WTC11 (cell line): ENCODE measurements around the gene OGFOD3. TPM values are rescaled to one million over a fixed set of nuclear protein-coding genes. Genes with fewer than 3 reads are reported as not detected.

Source experiments
- ATAC-seq: fragments of 200-7000 bp; cut with Tn5 transposase; 2 replicates; pipeline ENCODE4 v1.10.0; 2021; ENCODE audit warnings: mild to moderate bottlenecking, moderate library complexity
- CTCF ChIA-PET: fragments of 300-600 bp; sonication (Branson Sonifier 250); formaldehyde crosslinking; loops from one replicate; lab custom pipeline; 2021; ENCODE audit warnings: antibody characterized with exemption; lab: Charles Lee
- POLR2A ChIA-PET: fragments of 350-600 bp; sonication (Branson Sonifier 250); formaldehyde crosslinking; loops from one replicate; lab custom pipeline; 2021; ENCODE audit warnings: antibody characterized with exemption; lab: Charles Lee
- DNase-seq: peaks from one replicate; pipeline ENCODE4 v3.0.0; 2021; ENCODE audit warnings: low spot score
- H3K27ac Mint-ChIP-seq: 2 replicates; pipeline ENCODE4 v1.8.0; 2021; ENCODE audit warnings: mixed read lengths
- H3K27me3 Mint-ChIP-seq: 2 replicates; pipeline ENCODE4 v1.8.0; 2021; ENCODE audit warnings: low read depth, mild to moderate bottlenecking, moderate library complexity, mixed read lengths
- H3K36me3 Mint-ChIP-seq: 2 replicates; pipeline ENCODE4 v1.8.0; 2021; ENCODE audit warnings: mixed read lengths
- H3K4me1 Mint-ChIP-seq: 2 replicates; pipeline ENCODE4 v1.8.0; 2022; ENCODE audit warnings: mixed read lengths
- H3K4me3 Mint-ChIP-seq: 2 replicates; pipeline ENCODE4 v1.8.0; 2021; ENCODE audit warnings: mild to moderate bottlenecking, moderate library complexity, mixed read lengths
- H3K9me3 Mint-ChIP-seq: 2 replicates; pipeline ENCODE4 v1.8.0; 2021; ENCODE audit warnings: mixed read lengths
- ATF1 ChIP-seq: sonication (generic); formaldehyde crosslinking; IDR thresholded peaks from 2 replicates; pipeline ENCODE4 v1.8.1; 2023; ENCODE audit warnings: mild to moderate bottlenecking, moderate library complexity, missing genetic modification reagents
- CREB1 ChIP-seq: sonication (generic); formaldehyde crosslinking; IDR thresholded peaks from 2 replicates; pipeline ENCODE4 v1.8.0; 2023; ENCODE audit warnings: mild to moderate bottlenecking, missing genetic modification reagents
- GRHL2 ChIP-seq: fragments of 250-450 bp; sonication (Bioruptor Pico); IDR thresholded peaks from 2 replicates; pipeline ENCODE4 v1.8.0; 2022; ENCODE audit warnings: mild to moderate bottlenecking, moderate library complexity; ENCODE audit not compliant: insufficient replicate concordance, severe bottlenecking
- HMGA2 ChIP-seq: fragments of 250-450 bp; sonication (Bioruptor Pico); IDR thresholded peaks from 2 replicates; pipeline ENCODE4 v1.4.0; 2021; ENCODE audit warnings: mild to moderate bottlenecking, moderate library complexity
- HMGXB4 ChIP-seq: sonication (generic); formaldehyde crosslinking; IDR thresholded peaks from 2 replicates; pipeline ENCODE4 v1.8.1; 2023; ENCODE audit warnings: mild to moderate bottlenecking, moderate library complexity, missing genetic modification reagents
- IRF1 ChIP-seq: sonication (generic); formaldehyde crosslinking; IDR thresholded peaks from 2 replicates; pipeline ENCODE4 v1.8.0; 2023; ENCODE audit warnings: missing genetic modification reagents
- MLX ChIP-seq: sonication (generic); formaldehyde crosslinking; IDR thresholded peaks from 2 replicates; pipeline ENCODE4 v1.8.1; 2023; ENCODE audit warnings: mild to moderate bottlenecking, missing genetic modification reagents, moderate library complexity
- NFE2L1 ChIP-seq: sonication (generic); formaldehyde crosslinking; IDR thresholded peaks from 2 replicates; pipeline ENCODE4 v1.8.1; 2023; ENCODE audit warnings: missing genetic modification reagents
- NFYB ChIP-seq: sonication (generic); formaldehyde crosslinking; conservative IDR thresholded peaks from 2 replicates; pipeline ENCODE4 v1.8.0; 2022; ENCODE audit warnings: low read depth, missing genetic modification reagents
- SP1 ChIP-seq: sonication (generic); formaldehyde crosslinking; conservative IDR thresholded peaks from 2 replicates; pipeline ENCODE4 v1.8.1; 2022; ENCODE audit warnings: missing genetic modification reagents
- USF1 ChIP-seq: sonication (generic); formaldehyde crosslinking; IDR thresholded peaks from 2 replicates; pipeline ENCODE4 v1.8.0; 2022; ENCODE audit warnings: mild to moderate bottlenecking, missing genetic modification reagents
- ZBTB43 ChIP-seq: sonication (generic); formaldehyde crosslinking; IDR thresholded peaks from 2 replicates; pipeline ENCODE4 v1.8.1; 2023; ENCODE audit warnings: mild to moderate bottlenecking, missing genetic modification reagents
- ZNF263 ChIP-seq: sonication (generic); formaldehyde crosslinking; IDR thresholded peaks from 2 replicates; pipeline ENCODE4 v1.8.1; 2022; ENCODE audit warnings: low read depth, mild to moderate bottlenecking, moderate library complexity, missing genetic modification reagents
- ZNF317 ChIP-seq: sonication (generic); formaldehyde crosslinking; IDR thresholded peaks from 2 replicates; pipeline ENCODE4 v1.8.1; 2023; ENCODE audit warnings: low read depth, mild to moderate bottlenecking, moderate library complexity, missing genetic modification reagents, borderline replicate concordance
- ZNF423 ChIP-seq: fragments of 250-450 bp; sonication (Bioruptor Pico); IDR thresholded peaks from 2 replicates; pipeline ENCODE4 v2.1.2; 2022; ENCODE audit warnings: mild to moderate bottlenecking, moderate library complexity
- ZSCAN18 ChIP-seq: fragments of 250-450 bp; sonication (Bioruptor Pico); IDR thresholded peaks from 2 replicates; pipeline ENCODE4 v2.1.2; 2022; ENCODE audit warnings: mild to moderate bottlenecking, moderate library complexity
- total RNA-seq: library from RNA; stranded (reverse); gene quantifications from 3 replicates; pipeline ENCODE4 v1.2.3, GENCODE V29; 2021
- TF ChIP-seq, protein P1 (sequence below): fragments of 250-450 bp; sonication (Bioruptor Pico); IDR thresholded peaks from 2 replicates; pipeline ENCODE4 v1.9.0; 2021; ENCODE audit warnings: mild to moderate bottlenecking
- TF ChIP-seq, protein P2 (sequence below): sonication (generic); formaldehyde crosslinking; IDR thresholded peaks from 2 replicates; pipeline ENCODE4 v1.8.0; 2022; ENCODE audit warnings: mild to moderate bottlenecking, missing genetic modification reagents
- TF ChIP-seq, protein P3 (sequence below): sonication (generic); formaldehyde crosslinking; IDR thresholded peaks from 2 replicates; pipeline ENCODE4 v1.8.1; 2023; ENCODE audit warnings: mild to moderate bottlenecking, missing genetic modification reagents, moderate library complexity

The OGFOD3 gene
- total RNA-seq, 1 experiment from 2014 or later: 20.4 TPM

DNA sequence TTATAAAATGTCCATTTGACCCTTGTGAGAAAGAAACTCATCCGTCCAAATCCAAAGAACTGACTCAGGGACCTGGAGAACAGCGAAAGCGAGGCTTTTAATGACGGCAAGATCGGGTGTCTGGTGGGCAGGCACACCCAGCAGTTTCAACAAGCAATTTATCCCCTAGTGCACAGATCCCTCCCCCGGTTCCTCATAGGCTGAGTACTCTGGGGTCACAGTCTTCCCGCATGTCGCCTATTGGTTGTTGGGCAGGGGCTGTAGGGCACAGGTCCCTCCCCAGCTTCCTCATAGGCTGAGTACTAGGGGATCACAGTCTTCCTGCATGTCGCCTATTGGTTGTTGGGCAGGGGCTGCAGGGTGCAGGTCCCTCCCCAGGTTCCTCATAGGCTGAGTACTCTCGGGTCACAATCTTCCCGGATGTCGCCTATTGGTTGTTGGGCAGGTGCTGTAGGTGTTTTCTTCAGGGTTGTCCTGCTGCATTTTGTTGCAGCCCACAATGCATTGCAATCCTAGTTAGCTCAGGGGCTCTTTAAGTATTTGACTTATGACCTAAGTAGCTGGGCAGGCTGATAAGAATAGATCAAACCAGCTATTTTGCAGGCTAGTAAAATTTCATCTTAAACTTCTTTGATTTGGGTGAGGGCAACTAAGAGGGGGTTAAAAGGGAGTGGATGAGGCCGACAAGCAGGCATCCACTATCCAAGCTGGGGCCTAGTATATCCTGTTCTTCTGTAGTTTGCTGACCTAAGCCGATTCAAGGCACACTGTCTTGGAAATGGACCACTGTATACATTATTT lies 50.5 kb downstream of the OGFOD3 start:
- DNase-seq: peak; percentile 50
- H3K27ac Mint-ChIP-seq: peak overlapping the region; percentile 51
- CTCF ChIA-PET: no interaction called here

DNA sequence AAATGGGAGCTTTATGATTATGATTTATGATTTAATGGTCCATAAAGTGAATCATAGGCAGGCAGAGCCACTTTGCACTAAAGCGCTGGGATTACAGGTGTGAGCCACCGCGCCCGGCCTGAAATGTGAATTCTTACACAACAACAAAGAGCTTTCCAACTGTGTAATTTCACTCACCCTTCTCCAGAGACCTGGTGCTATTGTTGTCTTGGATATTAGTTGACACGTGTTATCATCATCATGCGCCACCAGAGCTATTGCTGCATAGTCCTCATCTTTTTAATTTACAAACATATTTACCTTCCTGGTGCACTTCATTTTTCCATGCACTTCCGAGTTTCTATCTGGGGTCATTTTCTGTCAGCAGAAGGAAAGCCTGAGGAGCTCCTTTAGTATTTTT lies 51.6 kb downstream of the OGFOD3 start:
- TF ChIP-seq HMGA2 (CRISPR knock-in tag) (no peak), ZNF423 (no peak), ZNF317 (no peak), IRF1 (CRISPR knock-in tag) (no peak), HMGXB4 (CRISPR knock-in tag) (no peak), ZBTB43 (no peak), GRHL2 (no peak), ZSCAN18 (CRISPR knock-in tag) (no peak), ATF1 (CRISPR knock-in tag) (no peak), NFE2L1 (CRISPR knock-in tag) (no peak), CREB1 (CRISPR knock-in tag) (no peak), MLX (CRISPR knock-in tag) (no peak), USF1 (CRISPR knock-in tag) (no peak), ZNF263 (CRISPR knock-in tag) (no peak)
- TF ChIP-seq, protein P1, sequence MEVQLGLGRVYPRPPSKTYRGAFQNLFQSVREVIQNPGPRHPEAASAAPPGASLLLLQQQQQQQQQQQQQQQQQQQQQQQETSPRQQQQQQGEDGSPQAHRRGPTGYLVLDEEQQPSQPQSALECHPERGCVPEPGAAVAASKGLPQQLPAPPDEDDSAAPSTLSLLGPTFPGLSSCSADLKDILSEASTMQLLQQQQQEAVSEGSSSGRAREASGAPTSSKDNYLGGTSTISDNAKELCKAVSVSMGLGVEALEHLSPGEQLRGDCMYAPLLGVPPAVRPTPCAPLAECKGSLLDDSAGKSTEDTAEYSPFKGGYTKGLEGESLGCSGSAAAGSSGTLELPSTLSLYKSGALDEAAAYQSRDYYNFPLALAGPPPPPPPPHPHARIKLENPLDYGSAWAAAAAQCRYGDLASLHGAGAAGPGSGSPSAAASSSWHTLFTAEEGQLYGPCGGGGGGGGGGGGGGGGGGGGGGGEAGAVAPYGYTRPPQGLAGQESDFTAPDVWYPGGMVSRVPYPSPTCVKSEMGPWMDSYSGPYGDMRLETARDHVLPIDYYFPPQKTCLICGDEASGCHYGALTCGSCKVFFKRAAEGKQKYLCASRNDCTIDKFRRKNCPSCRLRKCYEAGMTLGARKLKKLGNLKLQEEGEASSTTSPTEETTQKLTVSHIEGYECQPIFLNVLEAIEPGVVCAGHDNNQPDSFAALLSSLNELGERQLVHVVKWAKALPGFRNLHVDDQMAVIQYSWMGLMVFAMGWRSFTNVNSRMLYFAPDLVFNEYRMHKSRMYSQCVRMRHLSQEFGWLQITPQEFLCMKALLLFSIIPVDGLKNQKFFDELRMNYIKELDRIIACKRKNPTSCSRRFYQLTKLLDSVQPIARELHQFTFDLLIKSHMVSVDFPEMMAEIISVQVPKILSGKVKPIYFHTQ (CRISPR knock-in tag): no peak
- TF ChIP-seq, protein P2, sequence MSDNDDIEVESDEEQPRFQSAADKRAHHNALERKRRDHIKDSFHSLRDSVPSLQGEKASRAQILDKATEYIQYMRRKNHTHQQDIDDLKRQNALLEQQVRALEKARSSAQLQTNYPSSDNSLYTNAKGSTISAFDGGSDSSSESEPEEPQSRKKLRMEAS (CRISPR knock-in tag): no peak
- ATAC-seq: no peak
- peaks cover 5% of the 10 kb centered on the region for H3K9me3 Mint-ChIP-seq
- H3K4me1 Mint-ChIP-seq: peaks cover 5% of the 10 kb centered on the region
- H3K4me3 Mint-ChIP-seq: no peak overlapping the region
- peaks cover 38% of the 10 kb centered on the region for H3K27me3 Mint-ChIP-seq
- POLR2A ChIA-PET: no interaction called here
- DNase-seq: no peak
- no peak overlapping the region for H3K27ac Mint-ChIP-seq
- CTCF ChIA-PET: interaction anchor here (0.5 kb wide), 1 partner anchor 387 kb away, joined by 4 read pairs; no protein-coding TSS in a partner anchor
- no peaks in the 10 kb centered on the region for H3K36me3 Mint-ChIP-seq

More for the DNA sequence above, 50.5 kb downstream of the OGFOD3 start:
- ATAC-seq: peak; percentile 91
- POLR2A ChIA-PET: no interaction called here
- Mint-ChIP-seq H3K4me3 (peak overlapping the region; percentile 42), H3K9me3 (peaks cover 5% of the 10 kb centered on the region), H3K27me3 (peaks cover 43% of the 10 kb centered on the region), H3K4me1 (peaks cover 5% of the 10 kb centered on the region), H3K36me3 (no peaks in the 10 kb centered on the region)
- TF ChIP-seq, protein P3, sequence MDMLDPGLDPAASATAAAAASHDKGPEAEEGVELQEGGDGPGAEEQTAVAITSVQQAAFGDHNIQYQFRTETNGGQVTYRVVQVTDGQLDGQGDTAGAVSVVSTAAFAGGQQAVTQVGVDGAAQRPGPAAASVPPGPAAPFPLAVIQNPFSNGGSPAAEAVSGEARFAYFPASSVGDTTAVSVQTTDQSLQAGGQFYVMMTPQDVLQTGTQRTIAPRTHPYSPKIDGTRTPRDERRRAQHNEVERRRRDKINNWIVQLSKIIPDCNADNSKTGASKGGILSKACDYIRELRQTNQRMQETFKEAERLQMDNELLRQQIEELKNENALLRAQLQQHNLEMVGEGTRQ (CRISPR knock-in tag): no peak
- peak; percentile 92 for TF ChIP-seq NFYB (CRISPR knock-in tag)
- peak; percentile 47; the same call in 1 of the 2 replicates for TF ChIP-seq SP1 (CRISPR knock-in tag)
